ENCODE results near the gene POLG.

DNA sequence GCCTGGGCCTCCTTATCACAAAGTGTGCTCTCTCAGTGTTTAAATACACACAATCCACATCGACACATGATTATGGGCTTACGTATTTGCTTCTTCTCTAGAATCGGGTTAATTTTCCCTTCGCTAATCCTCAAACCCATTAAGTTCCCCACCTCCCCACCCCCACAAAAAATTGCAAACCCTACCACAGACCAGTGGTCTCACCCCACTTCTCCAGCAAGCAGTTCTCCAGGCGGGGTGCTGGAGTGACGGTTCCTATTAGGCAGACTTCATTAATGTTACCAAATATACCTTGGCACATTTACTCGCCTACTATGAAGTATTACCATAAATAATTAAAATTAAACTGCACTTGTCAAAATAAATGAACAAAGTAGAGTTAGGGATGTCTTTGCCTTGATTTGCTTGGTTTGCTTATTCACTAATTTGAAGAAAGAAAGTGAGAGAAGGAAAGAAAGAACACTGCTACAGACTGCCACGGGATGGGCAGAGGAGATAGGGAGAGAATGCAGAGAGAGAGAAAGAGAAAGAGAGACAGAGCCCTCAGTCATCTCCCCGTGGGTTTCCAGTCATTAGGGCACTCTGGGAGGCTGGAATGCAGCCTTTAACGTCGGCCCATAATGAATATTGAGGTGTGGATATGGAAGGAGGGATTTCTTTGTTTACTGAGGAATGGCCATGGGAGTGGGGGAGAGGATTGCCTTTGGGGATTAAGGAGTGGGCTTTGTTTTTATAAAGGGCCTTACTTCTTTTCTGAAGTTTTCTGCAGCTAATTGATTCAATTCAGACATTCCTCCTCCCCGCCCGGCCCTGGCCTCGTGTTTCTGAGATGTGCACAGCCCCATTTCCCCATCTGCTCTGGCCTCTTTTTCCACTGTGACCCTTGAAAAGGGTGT lies 39.7 kb upstream of the POLG start:
- TF ChIP-seq, protein P1, sequence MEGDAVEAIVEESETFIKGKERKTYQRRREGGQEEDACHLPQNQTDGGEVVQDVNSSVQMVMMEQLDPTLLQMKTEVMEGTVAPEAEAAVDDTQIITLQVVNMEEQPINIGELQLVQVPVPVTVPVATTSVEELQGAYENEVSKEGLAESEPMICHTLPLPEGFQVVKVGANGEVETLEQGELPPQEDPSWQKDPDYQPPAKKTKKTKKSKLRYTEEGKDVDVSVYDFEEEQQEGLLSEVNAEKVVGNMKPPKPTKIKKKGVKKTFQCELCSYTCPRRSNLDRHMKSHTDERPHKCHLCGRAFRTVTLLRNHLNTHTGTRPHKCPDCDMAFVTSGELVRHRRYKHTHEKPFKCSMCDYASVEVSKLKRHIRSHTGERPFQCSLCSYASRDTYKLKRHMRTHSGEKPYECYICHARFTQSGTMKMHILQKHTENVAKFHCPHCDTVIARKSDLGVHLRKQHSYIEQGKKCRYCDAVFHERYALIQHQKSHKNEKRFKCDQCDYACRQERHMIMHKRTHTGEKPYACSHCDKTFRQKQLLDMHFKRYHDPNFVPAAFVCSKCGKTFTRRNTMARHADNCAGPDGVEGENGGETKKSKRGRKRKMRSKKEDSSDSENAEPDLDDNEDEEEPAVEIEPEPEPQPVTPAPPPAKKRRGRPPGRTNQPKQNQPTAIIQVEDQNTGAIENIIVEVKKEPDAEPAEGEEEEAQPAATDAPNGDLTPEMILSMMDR (optimal IDR thresholded peaks at IDR 0.05 in 1 of 3, IDR thresholded peaks at IDR 0.05 in 1 of 3, conservative IDR thresholded peaks at IDR 0.05 in 1 of 3; ENCODE audit: extremely low read depth in 1 of 3, insufficient read depth in 2 of 3, low read length in 3 of 3), result no peak
- no peak for TF ChIP-seq EZH2 (IDR thresholded peaks at IDR 0.05; ENCODE audit: low read length)
